CD4-positive, alpha-beta T cell treated with Interleukin-4 for 1 hour (primary cell): ENCODE measurements around the gene NCKAP1.
"Not testable (repeated sequence)": the region's sequence is repeated elsewhere in the genome, so short reads cannot be mapped to it uniquely, and the experiment has no call there.

Experiments used
- DNase-seq, 2 donors: peaks; one replicate each; pipeline ENCODE4 v3.0.0-alpha.2; 2020 to 2022

NCKAP1 gene

DNA sequence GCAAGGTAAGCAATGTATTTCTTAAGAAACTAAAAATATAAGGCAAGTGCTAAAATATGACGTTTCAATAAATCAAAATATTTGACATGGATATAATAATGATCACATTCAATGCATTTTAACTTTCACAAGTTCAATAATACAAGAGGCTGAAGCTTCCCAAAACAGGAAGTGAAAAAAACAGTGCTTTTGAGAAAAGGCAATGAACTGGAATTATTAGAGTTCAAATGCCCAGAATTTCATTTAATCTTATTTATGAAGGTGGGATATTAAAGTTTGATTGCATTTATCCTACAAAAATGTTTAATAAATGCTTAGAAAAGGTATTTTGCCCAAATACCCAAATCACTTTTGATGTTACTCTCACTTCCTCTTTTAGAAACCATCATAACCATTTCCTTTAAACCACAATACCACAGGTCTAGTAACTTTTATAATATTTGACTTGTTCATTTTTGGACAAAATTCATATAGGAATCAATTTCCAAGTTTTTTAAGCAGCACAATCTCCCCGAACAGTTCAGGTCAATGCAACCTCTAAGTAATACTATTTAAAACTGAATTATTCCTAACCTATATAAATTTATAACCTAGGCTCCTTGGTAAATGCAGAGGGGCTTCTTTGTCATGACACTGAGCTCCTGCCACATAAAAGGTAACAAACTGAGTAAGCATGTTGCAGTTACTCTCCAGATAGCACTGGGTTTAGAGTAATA, 2.1 kb downstream of the NCKAP1 start:
- peak in 1 of 2 donors; percentile 47 for DNase-seq

DNA sequence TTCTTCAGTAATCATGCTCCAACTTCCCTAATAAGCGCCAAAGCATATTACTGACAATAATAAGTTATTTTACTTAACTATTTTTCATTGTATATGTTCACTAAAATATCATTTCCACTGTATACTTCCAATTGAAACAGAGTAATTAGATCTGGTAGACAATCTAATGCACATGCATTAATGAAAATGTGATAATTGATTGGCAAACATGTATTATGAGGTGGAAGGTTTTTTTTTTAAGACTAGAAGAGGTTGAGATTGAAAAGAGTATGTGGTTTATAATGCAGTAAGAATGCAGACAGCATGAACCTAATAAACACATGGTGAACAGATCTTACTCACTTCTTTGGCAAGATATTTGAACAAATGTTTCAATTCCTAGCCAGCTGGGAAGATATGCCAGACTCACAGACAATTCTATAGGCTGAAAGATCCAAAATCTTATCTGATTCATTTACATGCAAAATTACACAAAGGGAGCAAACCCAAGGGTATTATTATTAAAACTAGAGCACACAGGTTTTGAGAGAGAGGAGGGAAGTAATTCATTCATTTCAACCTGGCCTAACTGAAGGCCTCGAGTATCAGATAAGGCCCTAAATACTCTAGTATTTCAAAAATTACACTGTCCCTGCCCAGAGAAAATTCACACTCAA, 2.8 kb downstream of the NCKAP1 start:
- DNase-seq, result no peak

DNA sequence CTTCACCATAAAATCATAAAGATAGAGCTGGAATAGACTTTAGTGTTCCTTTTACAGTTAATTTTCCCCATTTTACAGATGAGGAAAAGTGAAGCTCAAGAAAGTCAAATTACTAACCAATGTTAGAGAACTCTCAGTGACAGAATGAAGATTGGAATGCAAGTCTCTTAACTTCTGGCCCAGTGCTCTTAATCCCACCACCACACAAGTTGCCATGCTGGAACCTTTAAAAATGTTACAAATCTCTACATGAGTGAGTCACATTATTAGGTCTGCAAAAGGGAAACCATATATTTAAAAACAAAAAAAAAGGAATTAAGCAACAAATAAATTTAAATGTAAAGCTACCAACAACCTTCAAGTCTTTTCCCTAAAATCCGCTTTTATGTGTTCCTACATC, 3.5 kb downstream of the NCKAP1 start:
- no peak for DNase-seq

DNA sequence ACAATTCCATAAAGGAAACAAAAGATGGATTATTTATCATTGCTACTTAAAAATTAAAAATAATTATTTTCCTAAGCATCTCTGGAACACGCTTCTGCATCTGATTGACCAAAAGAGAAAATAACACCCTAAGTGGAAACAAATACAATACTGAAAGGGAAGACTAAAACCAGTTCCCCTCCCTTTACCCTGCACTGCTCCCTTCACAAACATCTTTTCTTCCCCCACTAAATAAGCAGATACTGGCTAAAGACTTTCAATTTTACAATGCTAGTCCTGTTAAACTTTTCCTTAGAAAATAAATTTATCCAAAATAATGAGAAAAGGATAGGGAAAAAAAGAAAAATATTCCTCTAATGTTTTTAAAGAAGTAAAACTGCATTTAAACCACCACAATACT, 4.3 kb downstream of the NCKAP1 start:
- no peak for DNase-seq

DNA sequence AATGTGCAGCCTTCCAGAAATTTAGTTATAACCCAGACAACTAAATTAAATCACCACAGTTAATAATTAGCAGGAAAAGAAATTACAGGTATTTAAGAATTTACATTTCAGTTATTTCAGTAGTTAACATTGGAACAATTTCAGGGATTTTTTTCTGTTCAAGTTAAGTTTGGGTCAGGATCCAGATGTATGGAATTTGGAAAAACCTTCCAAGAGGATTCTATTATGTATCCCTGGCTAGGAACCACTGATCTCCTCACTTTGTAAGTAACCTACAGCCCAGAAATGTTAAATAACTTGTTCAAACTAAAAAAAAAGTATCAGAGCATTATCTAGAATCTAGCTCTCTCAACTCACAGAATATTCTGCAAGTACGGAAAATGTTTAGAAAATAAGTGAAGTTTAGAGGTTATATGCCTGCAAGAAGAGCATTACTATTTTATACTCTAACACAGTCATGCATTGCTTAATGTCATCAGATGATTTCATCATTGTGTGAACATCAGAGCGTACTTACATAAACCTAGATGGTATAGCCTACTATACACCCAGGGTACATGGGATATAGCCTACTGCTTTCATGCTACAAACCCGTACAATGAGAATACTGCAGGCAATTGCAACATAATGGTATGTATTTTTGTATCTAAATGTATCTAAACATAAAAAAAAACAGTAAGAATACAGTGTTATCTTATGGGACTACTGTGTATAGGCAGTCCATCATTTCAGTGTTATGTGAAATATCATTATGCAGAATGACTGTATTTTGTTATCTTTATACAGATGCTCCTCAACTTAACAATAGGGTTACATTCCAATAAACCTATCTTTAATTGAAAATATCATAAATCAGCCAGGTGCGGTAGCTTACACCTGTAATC, 6.1 kb downstream of the NCKAP1 start:
- DNase-seq, result no peak

DNA sequence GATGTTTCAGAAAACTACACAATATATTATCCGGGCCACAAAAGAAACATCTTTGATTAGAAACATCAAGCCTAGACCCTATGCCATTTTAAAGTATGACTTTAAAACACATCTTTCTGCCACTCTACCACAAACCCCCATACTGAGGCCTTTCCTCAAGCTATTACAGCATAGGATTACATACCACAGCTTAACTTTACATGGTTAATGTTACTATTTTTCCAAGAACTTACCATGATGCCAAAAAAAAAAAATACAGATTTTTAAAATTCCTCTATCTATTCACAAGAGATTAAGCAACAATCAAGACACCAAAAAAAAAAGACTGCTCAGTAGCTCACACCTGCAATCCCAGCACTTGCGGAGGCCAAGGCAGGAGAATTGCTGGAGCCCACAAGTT, 9.0 kb downstream of the NCKAP1 start:
- no peak for DNase-seq

DNA sequence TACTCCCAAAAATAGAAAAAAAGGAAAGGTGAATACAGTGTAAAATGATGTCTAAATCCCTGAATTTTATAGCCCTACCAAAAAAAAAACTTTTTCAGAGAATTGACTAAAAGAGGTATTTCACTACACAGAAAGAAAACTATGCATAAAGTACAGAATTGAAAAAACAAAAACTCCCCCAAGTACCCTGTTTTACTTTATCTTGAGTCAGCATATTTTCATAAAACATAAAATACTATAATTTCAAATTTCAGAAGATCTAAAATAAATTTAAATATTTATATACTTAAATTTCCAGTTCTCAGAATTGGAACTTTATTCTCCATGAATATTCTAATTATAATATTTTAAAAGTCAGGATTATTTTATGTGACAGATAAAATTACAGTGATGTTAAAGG, 10.1 kb downstream of the NCKAP1 start:
- no peak for DNase-seq

DNA sequence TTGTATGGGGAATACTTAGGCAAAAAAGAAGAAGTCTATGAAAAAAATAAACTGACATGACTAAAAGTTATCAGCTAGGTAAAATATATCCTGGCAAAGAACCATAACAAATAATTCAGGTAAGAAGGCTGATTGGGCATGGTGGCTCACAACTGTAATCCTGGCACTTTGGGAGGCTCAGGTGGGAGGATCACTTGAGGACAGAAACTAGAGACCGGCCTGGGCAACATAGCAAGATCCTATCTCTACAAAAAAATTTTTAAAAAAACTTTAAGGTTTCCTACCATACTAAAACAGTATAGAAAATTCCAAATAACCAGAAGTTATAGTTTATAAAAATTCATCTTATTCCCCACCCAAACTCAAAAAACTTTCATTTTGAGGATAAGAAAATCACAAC, 10.8 kb downstream of the NCKAP1 start:
- DNase-seq, result no peak

DNA sequence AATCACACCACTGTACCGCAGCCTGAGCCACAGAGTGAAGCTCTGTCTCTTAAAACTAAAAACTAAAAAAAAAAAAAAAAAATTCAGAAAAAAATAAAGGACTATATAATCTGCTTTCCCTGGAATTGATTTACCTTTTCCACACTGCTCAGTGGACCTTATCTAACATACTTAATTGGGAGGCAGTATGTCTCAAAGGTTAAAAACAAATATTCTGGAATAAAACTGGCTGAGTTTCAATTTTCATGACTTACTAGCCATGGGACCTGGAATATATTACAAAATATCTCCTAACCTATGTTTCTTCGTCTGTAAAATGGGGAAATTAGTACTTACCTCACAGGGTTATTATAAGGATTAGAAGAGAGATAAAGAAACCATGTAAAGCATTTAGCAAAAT, 11.8 kb downstream of the NCKAP1 start:
- no peak for DNase-seq

DNA sequence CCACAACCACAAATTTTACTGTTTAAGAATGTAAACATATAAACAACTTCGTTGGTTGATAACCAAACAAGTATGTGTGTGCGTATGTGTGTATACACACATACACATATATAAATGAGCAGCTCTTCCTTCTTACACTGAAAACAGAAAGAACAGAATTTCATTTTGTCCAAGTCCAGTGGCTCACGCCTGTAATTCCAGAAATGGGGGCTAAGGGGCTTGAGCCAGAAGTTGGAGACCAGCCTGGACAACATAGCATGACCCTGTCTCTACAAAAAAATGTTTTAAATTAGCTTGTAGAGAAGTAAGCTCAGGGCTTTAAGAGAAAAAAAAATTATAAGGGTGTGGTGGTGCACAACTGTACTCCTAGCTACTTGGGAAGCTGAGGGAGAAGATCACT, 12.3 kb downstream of the NCKAP1 start:
- no peak for DNase-seq

DNA sequence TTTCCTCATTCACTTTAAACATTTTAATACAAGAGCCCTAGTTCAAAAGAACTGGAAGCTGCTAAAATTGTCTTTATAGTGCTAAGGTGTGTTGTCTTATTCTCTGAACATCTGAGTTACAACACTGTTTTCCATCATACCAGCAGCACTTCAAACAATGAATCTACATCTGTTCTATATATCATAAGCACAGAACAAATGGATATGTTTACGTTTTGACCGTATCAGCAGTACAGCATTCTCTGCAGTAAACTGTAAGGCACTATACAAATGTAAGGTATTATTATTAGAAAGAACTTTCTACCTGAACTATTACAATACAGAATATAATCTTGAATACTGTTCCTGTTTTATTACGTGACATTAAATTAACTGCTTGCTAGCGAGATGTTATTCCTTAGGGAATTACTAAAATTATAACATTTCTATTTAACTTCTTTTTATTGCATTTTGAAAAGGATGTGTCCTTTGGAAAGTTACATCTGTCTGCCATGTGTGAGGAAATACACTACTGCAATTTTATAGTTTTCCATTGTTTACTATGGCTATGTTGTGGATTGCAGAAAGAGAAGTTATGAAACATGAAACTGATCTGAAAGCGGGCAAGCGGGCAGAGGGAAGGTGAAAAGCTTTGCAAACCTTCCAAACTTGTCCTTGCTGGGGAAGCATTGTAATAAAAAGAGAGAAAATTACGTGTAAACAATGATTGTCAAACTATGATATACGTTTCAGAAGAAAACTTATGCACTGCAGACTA, 13.7 kb downstream of the NCKAP1 start:
- no peak for DNase-seq

DNA sequence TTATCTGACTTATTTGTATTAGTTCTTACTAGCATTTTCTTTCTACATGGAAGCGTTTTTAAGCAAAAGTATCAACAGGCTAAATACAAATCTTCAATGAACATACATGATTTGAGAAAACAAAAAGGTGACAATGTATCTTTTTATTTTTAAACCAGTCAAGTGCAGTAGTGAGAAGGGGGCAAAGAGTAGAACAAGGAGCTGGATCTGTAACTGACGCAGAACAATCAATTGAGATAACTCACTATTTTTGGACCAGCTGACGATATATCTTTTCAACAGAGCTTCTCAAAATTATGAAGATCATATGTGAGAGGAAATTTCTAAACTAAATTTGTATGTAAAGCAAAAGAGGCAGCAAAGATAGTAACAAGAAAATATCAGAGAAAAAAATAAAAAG, 15.5 kb downstream of the NCKAP1 start:
- DNase-seq, result no peak

DNA sequence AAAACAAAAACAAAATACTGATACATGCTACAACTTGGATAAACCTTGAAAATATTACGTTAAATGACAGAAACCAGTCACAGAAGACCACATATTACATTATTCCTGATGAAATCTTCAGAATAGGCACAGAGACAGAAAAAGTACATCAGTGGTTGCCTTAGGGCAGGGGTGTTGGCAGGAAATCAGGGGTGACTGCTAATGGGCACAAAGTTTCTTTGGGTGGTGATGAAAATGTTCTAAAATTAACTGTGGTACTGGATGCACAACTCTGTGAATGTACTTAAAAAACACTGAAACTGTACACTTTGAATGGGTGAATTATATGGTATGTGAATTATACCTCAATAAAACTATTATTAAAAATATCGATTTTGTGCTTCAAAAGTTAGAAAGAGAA, 16.6 kb downstream of the NCKAP1 start:
- no peak for DNase-seq

DNA sequence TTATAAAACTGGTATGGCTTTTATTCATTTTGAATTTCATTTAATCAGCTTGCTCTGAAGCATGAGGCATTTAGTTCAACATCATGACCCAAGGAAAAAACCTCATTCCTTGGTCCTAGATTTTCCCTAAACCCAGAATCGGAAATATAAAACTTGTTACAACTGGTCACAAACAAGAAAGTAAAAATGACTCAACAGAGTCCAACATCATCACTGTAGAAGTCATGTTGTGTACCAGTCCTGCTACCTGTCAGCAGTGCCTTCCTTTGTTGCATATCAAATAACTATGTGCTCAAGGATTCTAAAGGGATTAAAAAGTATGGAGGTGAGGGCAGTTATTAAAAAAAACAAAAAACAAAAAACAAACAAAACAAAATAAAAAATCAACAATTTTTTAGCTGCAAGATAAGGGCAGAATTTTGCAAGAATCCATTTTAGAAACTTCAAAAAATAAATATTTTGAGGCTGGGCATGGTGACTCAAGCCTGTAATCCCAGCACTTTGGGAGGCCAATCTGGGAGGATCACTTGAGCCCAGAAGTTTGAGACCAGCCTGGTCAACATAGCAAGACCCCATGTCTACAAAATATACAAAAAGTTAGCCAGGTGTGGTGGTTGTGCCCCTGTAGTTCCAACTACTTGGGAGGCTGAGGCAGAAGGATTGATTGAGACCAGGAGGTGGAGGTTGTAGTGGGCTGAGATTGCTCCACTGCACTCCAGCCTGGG, 18.4 kb downstream of the NCKAP1 start:
- DNase-seq, result no peak

DNA sequence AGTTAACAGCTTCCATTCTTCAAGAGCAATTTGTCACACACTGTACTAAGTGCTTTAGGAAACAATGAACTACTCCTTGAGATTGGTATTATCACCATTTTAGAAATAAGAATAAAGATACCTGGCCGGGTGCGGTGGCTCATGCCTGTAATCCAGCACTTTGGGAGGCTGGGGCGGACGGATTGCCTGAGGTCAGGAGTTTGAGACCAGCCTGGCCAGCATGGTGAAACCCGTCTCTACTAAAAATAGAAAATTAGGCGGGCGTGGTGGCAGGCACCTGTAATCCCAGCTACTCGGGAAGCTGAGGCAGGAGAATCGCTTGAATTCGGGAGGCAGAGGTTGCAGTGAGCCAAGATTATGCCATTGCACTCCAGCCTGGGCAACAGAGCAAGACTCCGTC, 20.4 kb downstream of the NCKAP1 start:
- DNase-seq, result not testable (repeated sequence)

DNA sequence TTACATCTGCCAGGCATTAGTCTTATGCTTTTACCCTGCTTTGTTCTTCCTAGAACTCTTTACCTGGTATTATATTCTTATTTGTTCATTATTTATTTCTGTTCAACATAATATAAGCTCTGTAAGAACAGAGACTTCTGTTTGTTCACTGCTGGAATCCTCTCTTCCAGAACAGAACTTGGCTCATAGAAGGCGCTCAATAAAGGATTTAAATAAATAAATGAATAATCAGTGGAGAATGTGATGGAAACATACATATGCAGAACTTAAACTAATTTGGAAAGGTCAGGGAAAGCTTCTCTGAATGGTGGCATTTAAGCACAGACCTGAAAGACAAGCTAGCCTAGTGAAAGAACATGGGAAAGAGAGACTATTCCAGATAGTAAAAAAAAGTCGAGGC, 24.3 kb downstream of the NCKAP1 start:
- no peak for DNase-seq

DNA sequence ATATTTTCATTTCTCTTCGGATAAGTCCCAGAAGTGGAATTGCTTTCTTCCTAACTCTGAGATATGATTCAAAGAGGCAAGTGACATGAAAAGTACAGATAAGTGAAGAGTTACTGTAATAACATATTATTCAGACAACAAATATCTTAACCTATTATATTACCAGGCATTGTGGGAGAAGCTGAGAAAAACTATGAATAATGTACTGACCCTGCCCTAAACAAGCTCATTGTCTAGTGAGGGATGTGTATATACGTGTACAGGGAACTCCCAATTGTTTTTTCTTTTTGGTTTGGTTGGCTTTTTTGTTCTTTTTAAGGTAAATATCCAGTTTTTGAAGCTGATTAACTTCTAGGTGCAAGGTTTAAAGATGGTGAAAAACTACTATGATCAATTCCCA, 26.5 kb downstream of the NCKAP1 start:
- DNase-seq, result no peak

DNA sequence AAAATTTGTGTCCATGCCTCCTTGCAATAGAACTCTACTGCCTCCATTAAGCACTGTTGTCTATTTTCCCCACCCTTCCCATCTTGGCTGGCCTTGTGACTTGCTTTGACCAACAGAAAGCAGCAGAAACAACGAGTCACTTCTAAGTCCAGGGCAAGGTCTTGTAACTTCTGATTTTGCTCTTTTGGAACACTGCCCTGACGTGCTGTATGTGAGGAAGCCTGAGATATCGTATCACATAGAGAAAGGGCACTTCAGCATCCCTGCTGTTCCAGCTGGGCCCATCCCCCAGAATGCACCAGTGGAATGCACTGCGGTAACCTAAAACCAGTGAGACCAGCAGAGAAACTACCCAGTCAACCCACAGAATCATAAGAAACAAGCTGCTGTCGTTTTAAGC, 28.1 kb downstream of the NCKAP1 start:
- DNase-seq, result no peak

DNA sequence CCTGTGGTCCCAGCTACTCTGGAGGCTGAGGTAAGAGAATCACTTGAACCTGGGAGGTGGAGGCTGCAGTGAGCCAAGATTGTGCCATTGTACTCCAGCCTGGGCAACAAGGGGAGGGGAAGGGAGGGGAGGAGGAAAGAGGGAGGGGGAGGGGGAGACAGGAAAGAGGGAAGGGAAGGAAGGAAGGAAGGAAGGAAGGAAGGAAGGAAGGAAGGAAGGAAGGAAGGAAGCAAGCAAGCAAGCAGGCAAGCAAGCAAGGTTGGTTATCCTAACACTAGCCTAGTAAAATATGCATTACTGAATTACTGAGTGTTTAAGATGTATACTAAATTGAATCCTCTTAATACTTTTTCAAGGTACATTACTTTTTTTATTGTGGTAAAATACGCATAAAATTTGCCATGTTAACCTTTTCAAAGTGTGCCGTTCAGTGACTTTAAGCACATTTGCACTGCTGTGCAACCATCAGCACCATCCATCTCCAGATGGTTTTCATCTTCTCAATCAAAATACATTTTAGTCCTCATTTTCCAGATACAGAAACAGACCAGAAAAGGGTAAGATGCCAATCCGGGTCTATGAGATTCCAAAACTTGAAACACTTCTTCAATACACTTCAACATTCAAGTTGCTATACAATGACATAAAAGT, 28.9 kb downstream of the NCKAP1 start:
- DNase-seq, result no peak

DNA sequence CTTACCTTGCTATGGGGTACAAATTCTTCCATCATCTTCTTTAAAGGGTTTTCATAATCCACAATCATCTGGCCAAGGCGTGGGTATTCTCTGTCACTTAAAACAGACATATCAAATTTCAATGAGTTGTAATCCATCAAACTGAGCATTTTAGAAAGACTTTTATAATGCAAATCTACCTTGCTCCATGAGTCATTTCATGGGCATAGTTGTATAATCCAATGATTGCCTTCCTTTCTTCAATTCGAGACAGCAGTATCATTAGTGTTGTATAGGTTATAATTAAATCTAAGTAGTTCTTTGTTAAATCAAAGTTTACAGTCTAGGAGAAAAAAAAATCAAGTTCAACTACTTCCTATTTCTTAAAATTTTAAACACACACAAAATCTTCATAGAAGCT, 36.3 kb downstream of the NCKAP1 start:
- no peak for DNase-seq

DNA sequence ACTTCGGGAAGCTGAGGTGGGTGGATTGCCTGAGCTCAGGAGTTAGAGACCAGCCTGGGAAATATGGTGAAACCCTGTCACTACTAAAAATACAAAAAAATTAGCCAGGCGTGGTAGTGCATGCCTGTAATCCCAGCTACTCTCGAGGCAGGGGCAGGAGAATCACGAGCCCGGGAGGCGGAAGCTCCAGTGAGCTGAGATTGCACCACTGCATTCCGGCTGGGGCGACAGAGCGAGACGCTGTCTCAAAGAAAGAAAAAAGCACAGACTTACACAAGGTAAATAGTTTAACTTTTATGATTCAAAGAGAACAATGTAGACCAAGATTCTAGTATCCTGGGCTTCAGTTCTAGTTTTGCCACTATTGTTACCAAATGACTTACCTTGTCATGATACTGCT, 37.4 kb downstream of the NCKAP1 start:
- no peak for DNase-seq
